GM06990 (cell line): ENCODE results near the gene CPEB1.

Experiments used
- DNase-seq: peaks from one replicate; pipeline ENCODE4 v3.0.0-alpha.2; 2011; ENCODE audit not compliant: insufficient read length; ENCODE audit errors: extremely low read depth
- H3K27me3 ChIP-seq: replicated peaks from 2 replicates; pipeline ENCODE4 v1.6.0; 2011; ENCODE audit warnings: low read length; ENCODE audit not compliant: control insufficient read depth, insufficient read depth
- H3K36me3 ChIP-seq: 2 replicates; pipeline ENCODE4 v1.5.1; 2011; ENCODE audit warnings: low read length; ENCODE audit not compliant: control insufficient read depth, insufficient read depth
- H3K4me3 ChIP-seq: replicated peaks from 2 replicates; pipeline ENCODE4 v1.5.1; 2011; ENCODE audit warnings: low read depth, mild to moderate bottlenecking, control low read depth, low read length
- TF ChIP-seq, protein P1 (sequence below): IDR thresholded peaks from 2 replicates; pipeline ENCODE4 v1.5.1; 2011; ENCODE audit warnings: low read length, control low read depth, mild to moderate bottlenecking, inconsistent platforms; ENCODE audit not compliant: insufficient read depth, poor library complexity, severe bottlenecking

The CPEB1 gene

DNA sequence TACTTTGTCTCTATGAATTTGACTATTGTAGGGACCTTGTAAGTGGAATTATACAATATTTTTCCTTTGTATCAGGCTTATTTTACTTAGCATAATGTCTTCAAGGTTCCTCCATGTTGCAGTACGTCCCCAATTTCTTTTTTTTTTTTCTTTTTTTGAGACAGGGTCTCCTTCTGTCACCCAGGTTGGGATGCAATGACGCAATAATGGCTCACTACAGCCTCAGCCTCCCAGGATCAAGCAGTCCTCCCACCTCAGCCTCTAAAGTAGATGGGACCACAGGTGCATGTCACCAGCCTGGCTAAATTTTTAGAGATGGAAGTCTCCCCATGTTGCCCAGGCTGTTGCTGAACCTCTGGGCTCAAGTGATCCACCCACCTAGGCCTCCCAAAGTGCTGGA lies 66.5 kb downstream of the CPEB1 start:
- no peak for DNase-seq
- Histone ChIP-seq H3K4me3 (no peak overlapping the region), H3K27me3 (no peaks in the 10 kb centered on the region), H3K36me3 (no peaks in the 10 kb centered on the region; the same call in 1 of the 2 replicates)
- TF ChIP-seq, protein P1, sequence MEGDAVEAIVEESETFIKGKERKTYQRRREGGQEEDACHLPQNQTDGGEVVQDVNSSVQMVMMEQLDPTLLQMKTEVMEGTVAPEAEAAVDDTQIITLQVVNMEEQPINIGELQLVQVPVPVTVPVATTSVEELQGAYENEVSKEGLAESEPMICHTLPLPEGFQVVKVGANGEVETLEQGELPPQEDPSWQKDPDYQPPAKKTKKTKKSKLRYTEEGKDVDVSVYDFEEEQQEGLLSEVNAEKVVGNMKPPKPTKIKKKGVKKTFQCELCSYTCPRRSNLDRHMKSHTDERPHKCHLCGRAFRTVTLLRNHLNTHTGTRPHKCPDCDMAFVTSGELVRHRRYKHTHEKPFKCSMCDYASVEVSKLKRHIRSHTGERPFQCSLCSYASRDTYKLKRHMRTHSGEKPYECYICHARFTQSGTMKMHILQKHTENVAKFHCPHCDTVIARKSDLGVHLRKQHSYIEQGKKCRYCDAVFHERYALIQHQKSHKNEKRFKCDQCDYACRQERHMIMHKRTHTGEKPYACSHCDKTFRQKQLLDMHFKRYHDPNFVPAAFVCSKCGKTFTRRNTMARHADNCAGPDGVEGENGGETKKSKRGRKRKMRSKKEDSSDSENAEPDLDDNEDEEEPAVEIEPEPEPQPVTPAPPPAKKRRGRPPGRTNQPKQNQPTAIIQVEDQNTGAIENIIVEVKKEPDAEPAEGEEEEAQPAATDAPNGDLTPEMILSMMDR, result no peak

DNA sequence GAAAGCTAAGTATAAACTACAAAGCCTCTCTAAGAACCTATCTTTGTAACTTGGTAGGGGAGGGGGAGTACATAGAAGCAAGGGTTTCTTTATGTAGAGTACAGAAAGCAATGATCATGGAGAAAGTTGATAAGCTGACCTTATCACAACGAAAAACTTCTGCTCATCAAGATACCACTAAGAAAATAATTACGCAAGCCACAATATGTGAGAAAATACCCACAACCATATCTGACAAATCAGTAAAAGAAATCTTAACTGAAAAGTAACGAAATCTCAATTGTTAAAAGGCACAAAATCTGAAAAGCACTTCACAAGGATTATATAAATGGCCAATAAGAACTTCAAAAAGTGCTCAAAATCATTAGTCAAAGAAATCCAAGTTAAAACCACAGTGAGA lies 71.8 kb downstream of the CPEB1 start:
- no peak for DNase-seq
- H3K4me3 ChIP-seq, result no peak overlapping the region
- TF ChIP-seq, protein P1, result no peak
- H3K36me3 ChIP-seq, result peaks cover 3% of the 10 kb centered on the region; the same call in 1 of the 2 replicates
- no peaks in the 10 kb centered on the region; the same call in 1 of the 2 replicates for H3K27me3 ChIP-seq

DNA sequence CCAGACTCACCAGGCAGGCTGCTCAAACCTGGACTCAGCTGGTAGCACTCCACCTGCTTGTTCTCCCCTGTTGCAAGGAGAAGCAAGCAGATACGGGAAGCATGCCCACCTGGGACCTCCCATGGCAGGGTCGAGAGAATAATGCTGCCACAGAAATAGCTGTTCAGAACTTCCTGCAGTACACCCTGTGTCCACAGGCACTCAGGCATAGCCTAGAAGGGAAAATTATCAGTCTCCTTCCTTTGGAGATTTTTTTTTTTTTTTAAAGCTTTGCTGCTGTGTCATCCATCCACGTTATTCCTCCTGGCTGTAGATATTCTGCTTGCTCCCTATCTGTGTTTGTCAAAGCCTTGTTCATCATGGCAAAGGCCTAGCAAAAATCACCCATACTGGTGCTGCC lies 74.2 kb downstream of the CPEB1 start:
- Histone ChIP-seq H3K36me3 (peaks cover 3% of the 10 kb centered on the region), H3K27me3 (no peaks in the 10 kb centered on the region; the same call in 1 of the 2 replicates), H3K4me3 (no peak overlapping the region)
- TF ChIP-seq, protein P1, result no peak
- no peak for DNase-seq

DNA sequence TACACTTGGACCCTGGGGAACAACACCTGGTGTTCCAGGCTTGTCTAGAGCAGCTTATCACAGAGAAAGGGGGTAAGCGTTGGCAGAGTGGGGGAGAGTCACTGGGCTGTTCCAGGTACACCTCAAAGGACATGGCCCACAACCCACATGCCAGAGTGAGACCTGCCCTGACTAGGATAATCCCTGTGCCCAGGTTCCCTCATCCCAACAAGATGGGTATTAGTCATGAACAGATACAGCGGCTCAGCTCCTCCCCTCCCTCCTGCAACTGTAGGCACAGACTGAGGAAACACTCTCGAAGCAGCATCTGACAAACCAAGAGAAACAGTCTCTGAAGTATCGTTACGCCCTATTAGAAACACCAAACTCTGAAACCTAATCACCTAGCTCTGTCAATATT lies 74.9 kb downstream of the CPEB1 start:
- no peaks in the 10 kb centered on the region; the same call in 1 of the 2 replicates for H3K27me3 ChIP-seq
- peaks cover 3% of the 10 kb centered on the region for H3K36me3 ChIP-seq
- TF ChIP-seq, protein P1, result no peak
- H3K4me3 ChIP-seq, result no peak overlapping the region
- no peak for DNase-seq

DNA sequence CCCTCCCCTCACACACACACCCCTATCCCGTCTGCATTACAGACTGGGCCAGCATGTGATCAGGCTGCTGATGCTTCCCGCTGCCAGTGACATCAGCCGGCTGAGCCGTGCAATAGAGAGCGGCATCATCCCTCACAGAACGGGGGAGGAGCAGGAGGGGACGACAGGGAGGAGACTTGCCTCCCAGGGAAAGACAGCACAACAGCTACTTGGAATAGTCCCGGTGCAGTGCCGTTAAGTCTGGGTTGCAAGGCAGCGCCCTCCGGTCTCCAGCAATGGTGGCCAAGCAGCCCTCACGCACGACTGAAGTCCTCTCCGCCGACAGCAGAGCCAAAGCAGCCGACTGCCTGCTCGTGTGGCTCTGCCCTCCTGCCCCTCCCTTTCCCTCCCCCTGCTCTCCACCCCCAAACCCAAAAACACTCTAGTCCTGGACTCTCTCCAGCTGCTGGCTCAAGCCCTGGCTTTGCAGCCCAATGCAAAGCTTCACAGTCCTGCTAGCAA lies 75.4 kb downstream of the CPEB1 start:
- Histone ChIP-seq H3K27me3 (no peaks in the 10 kb centered on the region; the same call in 1 of the 2 replicates), H3K36me3 (peaks cover 3% of the 10 kb centered on the region), H3K4me3 (no peak overlapping the region)
- no peak for DNase-seq
- TF ChIP-seq, protein P1, result no peak
